PC-3 (cell line): ENCODE measurements around the gene TMEM108.

Experiments used
- EZH2 ChIP-seq: fragments of 300-600 bp; sonication (generic); IDR thresholded peaks from one replicate; pipeline ENCODE4 v1.6.1; 2017; ENCODE audit warnings: antibody characterized with exemption, mild to moderate bottlenecking, low read length; ENCODE audit not compliant: unreplicated experiment
- EZH2phosphoT487 ChIP-seq: fragments of 300-600 bp; sonication (generic); IDR thresholded peaks from 2 replicates; pipeline ENCODE4 v1.6.1; 2018; ENCODE audit warnings: mild to moderate bottlenecking, antibody characterized with exemption, low read length, borderline replicate concordance
- TF ChIP-seq, protein P1 (sequence below): fragments of 300-600 bp; sonication (generic); conservative IDR thresholded peaks from 2 replicates; pipeline ENCODE4 v1.5.1; 2017; ENCODE audit warnings: antibody characterized with exemption, low read depth, mild to moderate bottlenecking, low read length

DNA sequence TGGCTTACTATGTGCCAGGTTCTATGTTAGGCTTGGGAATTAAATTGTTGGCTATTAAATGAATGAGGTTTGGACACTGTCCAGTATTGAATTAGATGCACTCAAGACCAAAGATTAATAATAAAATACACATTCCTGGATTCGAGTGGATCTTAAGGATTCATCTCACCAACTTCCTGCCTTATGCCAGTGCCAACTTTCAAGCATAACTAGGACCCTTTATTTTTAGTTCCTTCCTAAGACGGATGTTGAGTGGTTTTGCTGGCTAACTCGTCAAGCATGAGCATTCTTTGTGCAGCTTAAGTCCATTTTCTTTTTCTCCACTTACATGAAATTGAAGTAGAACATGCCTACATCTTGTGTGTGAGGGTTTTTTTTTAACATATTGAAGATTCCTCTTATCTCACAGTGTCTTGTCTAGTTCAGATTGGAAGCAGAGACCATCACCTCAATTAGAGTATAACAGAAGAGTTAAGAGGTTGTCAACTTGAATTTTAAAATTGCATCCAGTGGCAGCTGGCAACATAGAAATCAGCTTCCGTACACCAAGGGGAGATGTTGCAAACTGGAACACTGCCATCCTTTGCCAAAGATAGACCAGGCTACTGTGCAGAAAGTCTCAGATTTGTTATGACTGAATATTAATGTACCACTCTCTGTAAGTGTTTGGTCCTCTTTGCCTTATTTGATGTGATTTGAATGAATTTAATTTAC lies 255.4 kb downstream of the TMEM108 start:
- TF ChIP-seq, protein P1, sequence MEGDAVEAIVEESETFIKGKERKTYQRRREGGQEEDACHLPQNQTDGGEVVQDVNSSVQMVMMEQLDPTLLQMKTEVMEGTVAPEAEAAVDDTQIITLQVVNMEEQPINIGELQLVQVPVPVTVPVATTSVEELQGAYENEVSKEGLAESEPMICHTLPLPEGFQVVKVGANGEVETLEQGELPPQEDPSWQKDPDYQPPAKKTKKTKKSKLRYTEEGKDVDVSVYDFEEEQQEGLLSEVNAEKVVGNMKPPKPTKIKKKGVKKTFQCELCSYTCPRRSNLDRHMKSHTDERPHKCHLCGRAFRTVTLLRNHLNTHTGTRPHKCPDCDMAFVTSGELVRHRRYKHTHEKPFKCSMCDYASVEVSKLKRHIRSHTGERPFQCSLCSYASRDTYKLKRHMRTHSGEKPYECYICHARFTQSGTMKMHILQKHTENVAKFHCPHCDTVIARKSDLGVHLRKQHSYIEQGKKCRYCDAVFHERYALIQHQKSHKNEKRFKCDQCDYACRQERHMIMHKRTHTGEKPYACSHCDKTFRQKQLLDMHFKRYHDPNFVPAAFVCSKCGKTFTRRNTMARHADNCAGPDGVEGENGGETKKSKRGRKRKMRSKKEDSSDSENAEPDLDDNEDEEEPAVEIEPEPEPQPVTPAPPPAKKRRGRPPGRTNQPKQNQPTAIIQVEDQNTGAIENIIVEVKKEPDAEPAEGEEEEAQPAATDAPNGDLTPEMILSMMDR = no peak
- TF ChIP-seq EZH2 = no peak
- no peak for TF ChIP-seq EZH2phosphoT487
